Measurements from ENCODE around the gene SPTAN1.

SPTAN1 gene

DNA sequence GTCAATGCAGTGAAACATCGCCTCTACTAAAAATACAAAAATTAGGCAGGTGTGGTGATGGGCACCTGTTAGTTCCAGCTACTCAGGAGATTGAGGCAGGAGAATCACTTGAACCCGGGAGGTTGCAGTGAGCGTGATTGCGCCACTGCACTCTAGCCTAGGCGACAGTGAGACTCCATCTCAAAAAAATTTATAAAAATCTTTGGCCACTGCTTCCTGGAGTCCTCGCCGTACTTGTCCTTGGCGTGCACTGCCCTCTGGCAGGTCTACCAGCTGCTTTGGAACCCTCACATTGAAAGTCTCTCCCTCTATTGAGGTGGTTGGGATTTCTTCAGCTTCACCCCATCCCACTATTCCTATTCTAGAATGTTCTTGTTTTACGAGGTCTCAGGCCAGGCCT lies 79.2 kb downstream of the SPTAN1 start:
- no peak for DNase-seq

DNA sequence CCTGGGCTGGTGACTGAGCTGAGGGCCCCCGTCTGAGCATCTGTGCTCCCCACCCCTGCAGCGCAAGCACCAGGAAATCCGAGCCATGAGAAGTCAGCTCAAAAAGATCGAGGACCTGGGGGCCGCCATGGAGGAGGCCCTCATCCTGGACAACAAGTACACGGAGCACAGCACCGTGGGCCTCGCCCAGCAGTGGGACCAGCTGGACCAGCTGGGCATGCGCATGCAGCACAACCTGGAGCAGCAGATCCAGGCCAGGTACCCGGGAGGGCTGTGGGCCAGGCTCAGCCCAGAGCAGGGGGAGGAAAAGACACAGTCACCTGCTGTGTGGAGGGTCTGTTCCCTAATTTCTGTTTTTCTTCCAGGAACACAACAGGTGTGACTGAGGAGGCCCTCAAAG lies 79.7 kb downstream of the SPTAN1 start:
- DNase-seq = no peak

DNA sequence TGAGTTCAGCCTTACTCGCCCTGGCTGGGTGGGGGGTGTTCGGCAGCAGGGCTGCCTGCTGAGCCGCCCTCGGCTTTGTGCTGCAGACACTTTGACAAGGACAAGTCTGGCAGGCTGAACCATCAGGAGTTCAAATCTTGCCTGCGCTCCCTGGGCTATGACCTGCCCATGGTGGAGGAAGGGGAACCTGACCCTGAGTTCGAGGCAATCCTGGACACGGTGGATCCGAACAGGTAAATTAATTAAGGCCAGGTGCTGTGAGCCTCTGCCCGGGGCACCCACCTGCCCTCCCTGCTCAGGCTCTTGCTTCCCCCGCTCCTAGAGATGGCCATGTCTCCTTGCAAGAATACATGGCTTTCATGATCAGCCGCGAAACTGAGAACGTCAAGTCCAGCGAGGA lies 80.1 kb downstream of the SPTAN1 start:
- no peak for DNase-seq

DNA sequence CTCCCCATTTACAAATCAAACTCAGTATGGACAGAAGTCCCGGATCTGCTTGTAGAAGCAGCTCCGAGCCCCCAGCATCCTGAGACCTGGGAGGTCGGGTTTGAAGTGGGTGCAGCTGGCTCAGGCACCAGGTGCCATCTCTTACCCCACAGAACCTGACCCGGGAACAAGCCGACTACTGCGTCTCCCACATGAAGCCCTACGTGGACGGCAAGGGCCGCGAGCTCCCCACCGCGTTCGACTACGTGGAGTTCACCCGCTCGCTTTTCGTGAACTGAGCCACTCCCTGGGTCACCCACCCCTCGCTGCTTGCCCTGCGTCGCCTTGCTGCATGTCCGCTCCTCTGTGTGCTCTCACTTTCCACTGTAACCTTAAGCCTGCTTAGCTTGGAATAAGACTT lies 80.7 kb downstream of the SPTAN1 start:
- DNase-seq = no peak

DNA sequence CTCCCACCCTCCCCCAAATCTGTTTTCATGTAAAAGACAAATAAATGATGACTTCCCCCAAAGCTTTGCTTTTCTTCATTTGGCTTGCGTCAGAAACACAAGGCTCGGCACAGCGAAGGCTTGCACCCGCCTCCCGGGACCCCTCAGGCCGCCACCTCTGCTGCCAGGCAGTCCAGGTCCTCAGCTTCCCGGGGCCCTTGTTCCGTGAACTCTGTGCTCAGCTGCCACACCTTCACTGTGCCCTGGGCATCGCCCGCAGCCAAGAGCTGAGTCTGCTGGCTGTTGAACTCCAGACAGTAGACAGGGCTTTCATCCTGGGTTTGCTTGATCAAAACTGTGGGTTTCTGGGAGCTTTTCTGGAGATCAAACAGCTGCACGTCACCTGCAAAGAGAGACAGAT lies 81.2 kb downstream of the SPTAN1 start:
- no peak for DNase-seq

- DNase-seq = no peak
Observed at GRCh38 chr9:128634111-128634510, 81.7 kb downstream of the SPTAN1 start.

GRCh38 chr9:128634651-128635262 lies 82.4 kb downstream of the SPTAN1 start:
- no peak for DNase-seq

- peak in 6 of 51 donors; percentile 15 to 56 (median 26) for DNase-seq
Observed at GRCh38 chr9:128635266-128636023, 83.1 kb downstream of the SPTAN1 start.

DNA sequence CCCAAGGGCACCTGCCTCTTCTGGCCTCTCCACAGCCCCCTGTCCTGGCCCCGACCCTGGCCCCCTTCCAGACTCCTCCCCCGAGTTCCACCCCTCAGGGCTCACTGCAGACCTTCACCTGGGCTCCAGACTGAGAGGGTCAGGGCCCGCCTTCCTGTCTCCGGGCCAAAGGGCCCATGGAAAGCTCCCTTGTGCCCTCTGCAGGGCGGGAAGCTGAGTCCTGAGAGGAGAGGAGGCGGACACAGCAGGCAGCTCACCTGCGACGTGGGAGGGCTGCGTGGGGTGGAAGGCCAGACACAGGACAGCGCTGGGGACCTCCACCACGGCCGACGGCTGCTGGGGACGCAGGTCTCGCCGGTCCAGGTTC lies 83.6 kb downstream of the SPTAN1 start:
- no peak for DNase-seq

GRCh38 chr9:128636556-128637530 lies 84.5 kb downstream of the SPTAN1 start:
- DNase-seq = peak in 1 of 51 donors; percentile 9

- DNase-seq = peak in 9 of 51 donors; percentile 15 to 39 (median 26)
Observed at GRCh38 chr9:128637656-128638055, 85.3 kb downstream of the SPTAN1 start.

DNA sequence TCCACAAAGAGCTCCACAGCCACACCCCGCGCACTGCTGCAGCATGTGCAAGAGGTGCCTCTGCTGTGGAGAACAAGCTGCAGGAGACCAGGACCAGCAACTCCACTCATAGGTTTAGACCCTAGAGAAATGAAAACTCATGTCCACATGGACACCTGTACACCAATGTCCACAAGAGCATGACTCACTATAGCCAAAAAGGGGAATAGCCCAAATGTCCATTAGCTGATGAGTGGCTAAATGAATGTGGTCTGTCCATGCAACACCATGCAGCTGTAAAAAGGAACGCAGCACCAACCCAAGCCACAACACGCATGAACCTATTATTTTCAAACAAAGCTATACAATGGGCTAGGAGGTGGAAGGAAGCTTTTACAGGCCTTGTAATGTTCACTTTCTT lies 86.2 kb downstream of the SPTAN1 start:
- no peak for DNase-seq

DNA sequence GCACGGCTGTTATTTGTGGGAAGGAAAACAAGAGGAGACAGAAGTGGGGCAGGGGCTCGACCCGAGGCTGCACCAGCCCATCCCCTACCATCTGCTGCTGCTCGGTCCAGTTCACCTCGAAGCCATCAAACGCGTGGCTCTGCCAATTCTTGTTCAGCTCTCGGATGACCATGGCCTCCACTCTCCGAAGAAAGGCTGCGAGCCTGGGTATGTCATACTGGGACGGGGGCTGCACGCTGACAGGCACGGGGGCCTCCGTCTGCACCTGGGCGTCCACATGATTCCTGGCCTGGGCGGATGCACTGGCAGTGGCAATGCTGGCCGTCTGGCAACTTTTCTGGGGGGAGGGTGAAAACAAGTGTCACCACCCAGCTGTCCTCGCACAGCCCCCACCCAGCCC lies 88.2 kb downstream of the SPTAN1 start:
- no peak for DNase-seq

GRCh38 chr9:128642675-128643245 lies 90.4 kb downstream of the SPTAN1 start:
- DNase-seq = no peak

GRCh38 chr9:128643519-128644300 lies 91.3 kb downstream of the SPTAN1 start:
- no peak for DNase-seq

DNA sequence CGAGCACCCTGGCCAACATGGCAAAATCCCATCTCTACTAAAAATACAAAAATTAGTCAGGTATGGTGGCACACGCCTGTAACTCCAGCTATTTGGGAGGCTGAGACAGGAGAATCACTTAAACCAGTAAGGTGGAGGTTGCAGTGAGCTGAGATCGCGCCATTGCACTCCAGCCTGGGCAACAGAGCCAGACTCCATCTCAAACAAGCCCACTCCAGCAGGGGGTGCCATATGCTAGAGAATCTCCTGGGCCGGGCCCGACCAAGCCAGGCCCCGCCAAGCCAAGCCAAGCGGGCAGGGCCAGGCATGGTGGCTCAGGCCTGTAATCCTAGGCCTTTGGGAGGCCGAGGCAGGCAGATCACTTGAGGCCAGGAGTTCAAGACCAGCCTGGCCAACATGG lies 95.8 kb downstream of the SPTAN1 start:
- DNase-seq = peak in 3 of 51 donors; percentile 10 to 16 (median 14)

- no peak for DNase-seq
Observed at GRCh38 chr9:128651798-128652197, 99.4 kb downstream of the SPTAN1 start.

GRCh38 chr9:128653908-128654307 lies 101.5 kb downstream of the SPTAN1 start:
- DNase-seq = no peak

DNA sequence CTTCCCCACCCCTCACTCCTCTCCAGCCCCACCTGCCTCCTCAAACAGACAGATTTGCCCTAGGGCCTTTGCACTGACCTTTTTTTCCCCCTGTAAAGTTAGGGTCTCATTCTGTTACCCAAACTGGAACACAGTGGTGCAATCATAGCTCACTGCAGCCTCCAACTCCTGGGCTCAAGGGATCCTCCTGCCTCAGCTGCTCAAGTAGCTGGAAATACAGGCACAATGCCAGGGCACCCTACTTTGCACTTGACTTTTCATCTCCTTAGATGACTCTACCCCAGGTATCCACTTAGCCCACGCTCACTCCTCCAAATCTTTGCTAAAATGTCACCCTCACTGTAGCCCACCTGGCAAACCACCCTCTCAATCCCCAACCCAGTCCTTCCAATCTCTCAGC lies 102.1 kb downstream of the SPTAN1 start:
- DNase-seq = no peak

DNA sequence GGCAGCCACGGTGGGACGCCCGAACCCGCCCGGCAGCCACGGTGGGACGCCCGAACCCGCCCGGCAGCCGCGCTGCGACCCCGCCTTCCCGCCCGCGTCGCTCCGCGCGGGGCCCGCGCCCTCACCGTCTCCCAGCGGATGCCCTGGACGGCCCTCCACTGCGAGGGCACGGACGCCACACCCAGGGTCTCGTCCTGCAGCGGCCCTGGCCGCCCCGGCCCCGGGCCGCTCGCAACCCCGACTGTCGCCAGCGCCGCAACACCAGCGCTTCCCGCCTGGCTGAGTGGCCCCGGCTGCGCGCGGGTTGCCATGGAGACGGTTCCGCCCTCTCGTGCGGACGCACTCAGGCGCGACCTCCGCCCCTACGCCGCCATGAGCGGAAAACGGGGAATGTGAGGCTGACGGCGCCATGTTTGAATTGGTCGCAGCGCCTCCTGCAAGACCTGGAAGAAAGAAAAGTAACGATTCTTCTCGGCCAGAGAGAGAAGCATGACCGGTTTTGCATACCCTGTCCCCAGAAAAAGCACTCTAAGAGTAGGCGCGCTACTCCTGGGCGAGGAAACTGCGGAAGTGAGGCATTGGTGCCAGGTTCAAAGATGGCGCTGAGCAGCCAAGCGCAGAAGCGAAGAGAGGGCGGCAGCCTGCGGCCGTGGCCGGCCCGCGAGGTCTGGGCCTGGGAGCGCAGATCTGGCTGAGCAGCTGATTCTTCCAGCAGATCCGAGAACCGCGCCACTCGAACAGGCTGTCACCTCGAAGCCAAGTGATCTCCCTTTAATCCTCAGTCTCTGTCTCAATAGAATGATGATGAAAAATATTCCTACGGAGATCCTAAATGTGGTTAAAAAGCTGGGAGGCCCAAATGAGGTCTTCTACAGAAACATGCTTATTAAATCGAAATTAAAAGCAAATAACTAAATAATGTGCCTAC lies 104.3 kb downstream of the SPTAN1 start, which contains the start of gene DYNC2I2:
TSS of gene DYNC2I2 (minus strand) at position 432 of the 928 bp plus-strand sequence. CDS start at position 311, 121 bp downstream.
- peak; percentile 58 to 97 (median 88) for DNase-seq
